Measurements from ENCODE around the gene KCTD6. TPM values are rescaled to one million over a fixed set of nuclear protein-coding genes. Genes with fewer than 3 reads are reported as not detected.
A peak's percentile ranks its signal among the peaks of the same experiment; 100 is the strongest.

Gene KCTD6
- total and polyA plus RNA-seq, 2 of the 8 experiments (the other 6 are each of a cell fraction or from before 2014, with no cell fraction given) = 17.4 to 21.4 TPM

- H2BK20ac ChIP-seq (ENCODE audit: low read length) = no peak overlapping the region; the same call in 1 of the 2 replicates
- H3K23ac ChIP-seq (ENCODE audit: insufficient read length) = no peak overlapping the region
- H4K8ac ChIP-seq (ENCODE audit: extremely low read depth, insufficient read depth, low read length) = no peak overlapping the region
- H3K9ac ChIP-seq (replicated peaks in 1 of 4; ENCODE audit: extremely low read depth in 1 of 4, low read depth in 3 of 4, low read length in 3 of 4) = no peak overlapping the region
- no peak overlapping the region for H4K5ac ChIP-seq (ENCODE audit: insufficient read length, low read depth, low read length)
- no peak overlapping the region for H3K14ac ChIP-seq (ENCODE audit: insufficient read length)
- H3K79me1 ChIP-seq (ENCODE audit: low read depth, low read length) = no peaks in the 10 kb centered on the region
- FAIRE-seq = no peak
- H3K9me3 ChIP-seq (ENCODE audit: insufficient read depth in 2 of 2, low read depth in 1 of 2, low read length in 1 of 2) = no peaks in the 10 kb centered on the region
- no peak for DNase-seq (ENCODE audit: low read depth in 1 of 2, low spot score in 2 of 2)
- POLR2A ChIA-PET (ENCODE audit: partially characterized antibody) = no interaction called here
- 64% methylated on average over 2 of the region's 2 CpGs; no CpG with 5 or more reads in 1 of the 2 experiments for WGBS, 2 experiments (ENCODE audit: extremely low coverage in 1 of 2, insufficient coverage in 1 of 2, insufficient read length in 1 of 2, insufficient replicate concordance in 2 of 2, low coverage in 1 of 2, low lambda C conversion rate in 2 of 2, missing lambda C conversion rate in 1 of 2)
- H2BK120ac ChIP-seq (replicated peaks; ENCODE audit: low read depth, low read length) = no peak overlapping the region
- no peak overlapping the region for H3K27ac ChIP-seq (ENCODE audit: low read depth, low read length)
- CTCF ChIA-PET (ENCODE audit: partially characterized antibody) = interaction anchor here (0.7 to 7.2 kb wide), 22 partner anchors 9 to 980 kb away, joined by 3 to 68 read pairs (median 4); partner anchors contain the start of gene KCTD6
- no peak overlapping the region for H3K18ac ChIP-seq (ENCODE audit: extremely low read depth, low read length)
- H2AFZ ChIP-seq (ENCODE audit: low read length) = no peak overlapping the region
- H3K56ac ChIP-seq (replicated peaks; ENCODE audit: insufficient read length, low read depth, low read length) = no peak overlapping the region
- H2BK15ac ChIP-seq (ENCODE audit: low read length) = no peak overlapping the region
- H3K36me3 ChIP-seq (ENCODE audit: control insufficient read depth in 2 of 4, insufficient read depth in 4 of 4, low read length in 3 of 4) = no peaks in the 10 kb centered on the region
- no peaks in the 10 kb centered on the region for H3K27me3 ChIP-seq (replicated peaks in 1 of 4; ENCODE audit: control insufficient read depth in 3 of 4, extremely low read depth in 1 of 4, insufficient read depth in 3 of 4, low read length in 3 of 4)
- no peak overlapping the region for H4K91ac ChIP-seq (replicated peaks; ENCODE audit: insufficient read length, low read length)
- no peak overlapping the region for H2AK5ac ChIP-seq (ENCODE audit: low read depth, low read length)
- H2BK12ac ChIP-seq (ENCODE audit: low read depth, low read length) = no peak overlapping the region
- peaks cover 0 to 3% (median 2%) of the 10 kb centered on the region in 4 experiments; a peak in 4 of 7 replicates for H3K4me1 ChIP-seq (replicated peaks in 1 of 4; ENCODE audit: control insufficient read depth in 3 of 4, insufficient read depth in 4 of 4, low read length in 3 of 4)
- H4K20me1 ChIP-seq (replicated peaks in 1 of 2; ENCODE audit: control insufficient read depth in 1 of 2, insufficient read depth in 2 of 2, low read length in 2 of 2) = no peaks in the 10 kb centered on the region
- no peaks in the 10 kb centered on the region for H3K23me2 ChIP-seq (ENCODE audit: low read depth, low read length)
- no peak overlapping the region for H3K4ac ChIP-seq (replicated peaks; ENCODE audit: insufficient read length, low read depth, low read length)
- no peaks in the 10 kb centered on the region for H3K79me2 ChIP-seq (ENCODE audit: control insufficient read depth in 1 of 2, insufficient read depth in 2 of 2, low read length in 2 of 2)
- TF ChIP-seq CTCF (IDR thresholded peaks at IDR 0.05; ENCODE audit: control extremely low read depth in 1 of 3, insufficient read depth in 1 of 3, low read depth in 1 of 3, low read length in 3 of 3) (peak in 2 of 3 experiments; percentile 9 to 14; a peak in 1 of 4 replicates), HDAC6 (IDR thresholded peaks at IDR 0.05; ENCODE audit: low read depth, low read length) (no peak)
- no peak overlapping the region for H2BK5ac ChIP-seq (ENCODE audit: low read depth, low read length)
- H3K4me2 ChIP-seq (ENCODE audit: insufficient read depth in 1 of 2, low read depth in 2 of 2, low read length in 2 of 2) = no peak overlapping the region
- H3K4me3 ChIP-seq (ENCODE audit: extremely low read depth in 1 of 4, insufficient read depth in 2 of 4, low read depth in 3 of 4, low read length in 4 of 4) = no peak overlapping the region
These were observed 40.1 kb downstream of the KCTD6 start for GRCh38 chr3:58531956-58532355.
